SK-N-SH treated with all-trans-retinoic acid at 6 μM for 48 hours (cell line): Measurements from ENCODE around the gene KLHL40.
A peak's percentile ranks its signal among the peaks of the same experiment; 100 is the strongest.

Experiments
- ATAC-seq: fragments of 200-7000 bp; cut with Tn5 transposase; 3 replicates; pipeline ENCODE4 v1.9.1; 2020; ENCODE audit warnings: mild to moderate bottlenecking, moderate library complexity
- ARNTL ChIP-seq: fragments of 450-650 bp; formaldehyde crosslinking; IDR thresholded peaks from 2 replicates; pipeline ENCODE4 v1.5.0; 2020; ENCODE audit warnings: low read depth, mild to moderate bottlenecking, moderate library complexity, borderline replicate concordance
- BACH2 ChIP-seq: fragments of 250-450 bp; sonication (Bioruptor Pico); IDR thresholded peaks from 2 replicates; pipeline ENCODE4 v1.9.0; 2021; ENCODE audit warnings: mild to moderate bottlenecking, borderline replicate concordance
- CSDC2 ChIP-seq: fragments of 250-450 bp; sonication (Bioruptor Pico); IDR thresholded peaks from 2 replicates; pipeline ENCODE4 v1.5.0; 2020; ENCODE audit warnings: mild to moderate bottlenecking, moderate library complexity
- ESRRG ChIP-seq: fragments of 250-450 bp; sonication (Bioruptor Pico); IDR thresholded peaks from 2 replicates; pipeline ENCODE4 v1.6.1; 2021; ENCODE audit warnings: mild to moderate bottlenecking
- GLIS3 ChIP-seq: fragments of 250-450 bp; sonication (Bioruptor Pico); IDR thresholded peaks from 2 replicates; pipeline ENCODE4 v1.5.0; 2020; ENCODE audit warnings: mild to moderate bottlenecking, moderate library complexity
- ISL1 ChIP-seq: fragments of 250-450 bp; sonication (Bioruptor Pico); IDR thresholded peaks from 2 replicates; pipeline ENCODE4 v2.1.2; 2022; ENCODE audit warnings: mild to moderate bottlenecking, moderate library complexity
- OSR1 ChIP-seq: fragments of 250-450 bp; sonication (Bioruptor Pico); IDR thresholded peaks from 2 replicates; pipeline ENCODE4 v1.8.0; 2022; ENCODE audit warnings: moderate library complexity, mild to moderate bottlenecking, inconsistent platforms
- PATZ1 ChIP-seq: fragments of 250-450 bp; sonication (Bioruptor Pico); IDR thresholded peaks from 2 replicates; pipeline ENCODE4 v1.8.0; 2020; ENCODE audit warnings: mild to moderate bottlenecking, moderate library complexity, borderline replicate concordance
- POU6F1 ChIP-seq: fragments of 250-450 bp; sonication (Bioruptor Pico); IDR thresholded peaks from 2 replicates; pipeline ENCODE4 v1.8.0; 2021; ENCODE audit warnings: low read depth, mild to moderate bottlenecking, moderate library complexity, borderline replicate concordance
- PPARA ChIP-seq: fragments of 250-450 bp; sonication (Bioruptor Pico); IDR thresholded peaks from 2 replicates; pipeline ENCODE4 v1.5.0; 2020; ENCODE audit warnings: mild to moderate bottlenecking, borderline replicate concordance
- RARB ChIP-seq: fragments of 250-450 bp; sonication (Bioruptor Pico); IDR thresholded peaks from 2 replicates; pipeline ENCODE4 v1.8.0; 2021; ENCODE audit warnings: mild to moderate bottlenecking, moderate library complexity
- TCF4 ChIP-seq: fragments of 250-450 bp; sonication (Bioruptor Pico); IDR thresholded peaks from 2 replicates; pipeline ENCODE4 v1.8.0; 2021; ENCODE audit warnings: mild to moderate bottlenecking, moderate library complexity, borderline replicate concordance
- TOX ChIP-seq: fragments of 250-450 bp; sonication (Bioruptor Pico); IDR thresholded peaks from 2 replicates; pipeline ENCODE4 v1.8.0; 2021; ENCODE audit warnings: mild to moderate bottlenecking, moderate library complexity, borderline replicate concordance
- TSHZ2 ChIP-seq: fragments of 250-450 bp; sonication (Bioruptor Pico); IDR thresholded peaks from 2 replicates; pipeline ENCODE4 v1.5.0; 2020; ENCODE audit warnings: mild to moderate bottlenecking, moderate library complexity
- ZC3H10 ChIP-seq: fragments of 250-450 bp; sonication (Bioruptor Pico); IDR thresholded peaks from 2 replicates; pipeline ENCODE4 v1.5.1; 2021; ENCODE audit warnings: mild to moderate bottlenecking, moderate library complexity
- ZFP3 ChIP-seq: fragments of 250-450 bp; sonication (Bioruptor Pico); IDR thresholded peaks from 2 replicates; pipeline ENCODE4 v1.5.0; 2020; ENCODE audit warnings: mild to moderate bottlenecking, moderate library complexity
- ZFP30 ChIP-seq: fragments of 450-650 bp; formaldehyde crosslinking; IDR thresholded peaks from 2 replicates; pipeline ENCODE4 v1.5.0; 2022; ENCODE audit warnings: mild to moderate bottlenecking, moderate library complexity
- ZNF565 ChIP-seq: fragments of 450-650 bp; formaldehyde crosslinking; conservative IDR thresholded peaks from 2 replicates; pipeline ENCODE4 v1.5.0; 2020; ENCODE audit warnings: low read depth, mild to moderate bottlenecking, moderate library complexity
- ZNF70 ChIP-seq: fragments of 450-650 bp; formaldehyde crosslinking; IDR thresholded peaks from 2 replicates; pipeline ENCODE4 v1.5.0; 2020; ENCODE audit warnings: mild to moderate bottlenecking, moderate library complexity
- ZNF8 ChIP-seq: fragments of 450-650 bp; formaldehyde crosslinking; IDR thresholded peaks from 2 replicates; pipeline ENCODE4 v1.5.0; 2020; ENCODE audit warnings: mild to moderate bottlenecking, moderate library complexity
- TF ChIP-seq, protein P1 (sequence below): fragments of 250-450 bp; sonication (Bioruptor Pico); IDR thresholded peaks from 2 replicates; pipeline ENCODE4 v1.5.1; 2021; ENCODE audit warnings: mild to moderate bottlenecking, moderate library complexity
- TF ChIP-seq, protein P2 (sequence below): fragments of 250-450 bp; sonication (Bioruptor Pico); IDR thresholded peaks from 2 replicates; pipeline ENCODE4 v1.5.1; 2020; ENCODE audit warnings: low read depth, mild to moderate bottlenecking, moderate library complexity

The KLHL40 gene

GRCh38 chr3:42649783-42650182, 35.6 kb upstream of the KLHL40 start:
- no peak for TF ChIP-seq ISL1 (CRISPR knock-in tag)
- no peak for TF ChIP-seq BACH2 (CRISPR knock-in tag)
- no peak for TF ChIP-seq ZFP3 (CRISPR knock-in tag)
- no peak for TF ChIP-seq TSHZ2 (CRISPR knock-in tag)
- TF ChIP-seq ZNF8 = no peak
- TF ChIP-seq ARNTL (CRISPR knock-in tag) = no peak
- TF ChIP-seq CSDC2 = no peak
- TF ChIP-seq ZFP30 (CRISPR knock-in tag) = no peak
- TF ChIP-seq ZC3H10 (CRISPR knock-in tag) = no peak
- no peak for TF ChIP-seq PPARA (CRISPR knock-in tag)
- TF ChIP-seq ESRRG (CRISPR knock-in tag) = no peak
- ATAC-seq = no peak

DNA sequence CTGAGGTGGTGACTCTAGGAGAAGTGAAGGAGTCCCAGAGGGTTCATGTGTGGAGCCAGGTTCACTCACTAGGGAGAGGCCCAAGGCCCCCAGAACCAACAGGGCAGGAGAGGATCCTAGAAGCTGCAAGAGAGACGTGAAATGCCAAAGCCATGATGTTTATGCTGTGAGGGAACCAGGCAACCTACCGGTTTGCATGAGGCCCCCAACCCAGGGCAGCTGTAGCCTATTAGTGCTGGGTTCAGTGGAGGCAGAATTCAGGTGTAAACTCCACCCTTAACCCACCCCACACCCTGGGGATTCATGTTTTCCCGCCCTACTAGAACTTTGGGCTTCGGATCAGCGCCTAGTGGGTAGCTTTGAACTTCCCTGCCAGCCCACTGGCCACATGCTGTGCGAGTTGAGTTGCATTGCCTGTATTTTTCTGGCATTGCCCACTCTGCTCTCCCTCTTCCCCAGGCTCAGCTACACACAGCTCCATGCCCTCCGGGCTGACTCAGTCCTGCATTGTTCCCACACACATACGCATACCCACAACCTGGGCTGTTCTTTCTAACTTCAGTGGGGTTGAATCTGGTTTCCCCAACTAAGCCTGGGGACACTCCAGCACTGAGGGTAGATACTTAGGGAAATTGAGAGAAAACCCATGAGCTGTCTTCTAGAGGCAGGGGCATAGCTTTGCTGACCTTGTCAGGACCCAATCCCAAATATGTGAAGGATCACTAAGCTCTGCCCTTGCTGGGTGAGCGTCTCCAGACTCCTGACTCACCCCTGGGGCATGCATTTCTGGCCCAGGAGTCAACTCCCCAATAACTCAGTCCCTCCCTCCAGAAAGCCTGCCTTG, 33.9 kb upstream of the KLHL40 start:
- no peak for TF ChIP-seq TCF4
- no peak for TF ChIP-seq ZNF565 (CRISPR knock-in tag)
- no peak for TF ChIP-seq ESRRG (CRISPR knock-in tag)
- TF ChIP-seq POU6F1 = no peak
- no peak for TF ChIP-seq ARNTL (CRISPR knock-in tag)
- TF ChIP-seq GLIS3 (CRISPR knock-in tag) = no peak
- no peak for TF ChIP-seq RARB
- TF ChIP-seq PATZ1 (CRISPR knock-in tag) = no peak
- TF ChIP-seq PPARA (CRISPR knock-in tag) = no peak
- TF ChIP-seq TOX (CRISPR knock-in tag) = no peak
- TF ChIP-seq ISL1 (CRISPR knock-in tag) = no peak
- TF ChIP-seq, protein P1, sequence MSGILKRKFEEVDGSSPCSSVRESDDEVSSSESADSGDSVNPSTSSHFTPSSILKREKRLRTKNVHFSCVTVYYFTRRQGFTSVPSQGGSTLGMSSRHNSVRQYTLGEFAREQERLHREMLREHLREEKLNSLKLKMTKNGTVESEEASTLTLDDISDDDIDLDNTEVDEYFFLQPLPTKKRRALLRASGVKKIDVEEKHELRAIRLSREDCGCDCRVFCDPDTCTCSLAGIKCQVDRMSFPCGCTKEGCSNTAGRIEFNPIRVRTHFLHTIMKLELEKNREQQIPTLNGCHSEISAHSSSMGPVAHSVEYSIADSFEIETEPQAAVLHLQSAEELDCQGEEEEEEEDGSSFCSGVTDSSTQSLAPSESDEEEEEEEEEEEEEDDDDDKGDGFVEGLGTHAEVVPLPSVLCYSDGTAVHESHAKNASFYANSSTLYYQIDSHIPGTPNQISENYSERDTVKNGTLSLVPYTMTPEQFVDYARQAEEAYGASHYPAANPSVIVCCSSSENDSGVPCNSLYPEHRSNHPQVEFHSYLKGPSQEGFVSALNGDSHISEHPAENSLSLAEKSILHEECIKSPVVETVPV (CRISPR knock-in tag) = no peak
- no peak for TF ChIP-seq ZFP30 (CRISPR knock-in tag)
- TF ChIP-seq, protein P2, sequence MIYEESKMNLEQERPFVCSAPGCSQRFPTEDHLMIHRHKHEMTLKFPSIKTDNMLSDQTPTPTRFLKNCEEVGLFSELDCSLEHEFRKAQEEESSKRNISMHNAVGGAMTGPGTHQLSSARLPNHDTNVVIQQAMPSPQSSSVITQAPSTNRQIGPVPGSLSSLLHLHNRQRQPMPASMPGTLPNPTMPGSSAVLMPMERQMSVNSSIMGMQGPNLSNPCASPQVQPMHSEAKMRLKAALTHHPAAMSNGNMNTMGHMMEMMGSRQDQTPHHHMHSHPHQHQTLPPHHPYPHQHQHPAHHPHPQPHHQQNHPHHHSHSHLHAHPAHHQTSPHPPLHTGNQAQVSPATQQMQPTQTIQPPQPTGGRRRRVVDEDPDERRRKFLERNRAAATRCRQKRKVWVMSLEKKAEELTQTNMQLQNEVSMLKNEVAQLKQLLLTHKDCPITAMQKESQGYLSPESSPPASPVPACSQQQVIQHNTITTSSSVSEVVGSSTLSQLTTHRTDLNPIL (CRISPR knock-in tag) = no peak
- TF ChIP-seq BACH2 (CRISPR knock-in tag) = no peak
- TF ChIP-seq ZC3H10 (CRISPR knock-in tag) = no peak
- TF ChIP-seq OSR1 (CRISPR knock-in tag) = no peak
- TF ChIP-seq ZNF70 = no peak
- TF ChIP-seq ZNF8 = no peak
- peak; percentile 54 for ATAC-seq
